Left ventricle myocardium inferior (tissue), 1 donor: ENCODE results near the gene COL7A1. TPM values are rescaled to one million over a fixed set of nuclear protein-coding genes. Genes with fewer than 3 reads are reported as not detected.

Experiments used
- DNase-seq: peaks from one replicate; pipeline ENCODE4 v3.0.0-alpha.2; 2020
- H3K27ac ChIP-seq: fragments of 200-600 bp; replicated peaks from 2 replicates; pipeline ENCODE4 v1.8.0; 2021
- H3K27me3 ChIP-seq: fragments of 200-600 bp; 2 replicates; pipeline ENCODE4 v1.8.0; 2021; ENCODE audit warnings: low read depth
- H3K36me3 ChIP-seq: fragments of 200-600 bp; 2 replicates; pipeline ENCODE4 v1.8.0; 2021
- H3K4me1 ChIP-seq: fragments of 200-600 bp; 2 replicates; pipeline ENCODE4 v1.8.0; 2021
- H3K4me3 ChIP-seq: fragments of 200-600 bp; 2 replicates; pipeline ENCODE4 v1.8.0; 2021; ENCODE audit warnings: mild to moderate bottlenecking, moderate library complexity
- H3K9me3 ChIP-seq: fragments of 200-600 bp; replicated peaks from 2 replicates; pipeline ENCODE4 v1.8.0; 2021
- CTCF ChIP-seq: fragments of 200-600 bp; IDR thresholded peaks from 2 replicates; pipeline ENCODE4 v1.8.0; 2021; ENCODE audit warnings: antibody characterized with exemption, mild to moderate bottlenecking, borderline replicate concordance
- intact Hi-C: fragments of 100-400 bp; cut with micrococcal nuclease; formaldehyde crosslinking; loops from one replicate; pipeline ENCODE4 v1.11.0; 2022
- total RNA-seq: library from RNA; stranded (reverse); fragmentation: NEBNext Ultra II Directional; extraction: Animal tissue kit (Norgen Biotek cat#: 25700); gene quantifications from one replicate; pipeline ENCODE4 v1.2.1, GENCODE V29; 2021
- donor health status: DM: no; HTN: yes; CAD: no; lungs with severe emphysema.

Gene COL7A1
- total RNA-seq, 1 donor from 2014 or later, result 24.4 TPM

DNA sequence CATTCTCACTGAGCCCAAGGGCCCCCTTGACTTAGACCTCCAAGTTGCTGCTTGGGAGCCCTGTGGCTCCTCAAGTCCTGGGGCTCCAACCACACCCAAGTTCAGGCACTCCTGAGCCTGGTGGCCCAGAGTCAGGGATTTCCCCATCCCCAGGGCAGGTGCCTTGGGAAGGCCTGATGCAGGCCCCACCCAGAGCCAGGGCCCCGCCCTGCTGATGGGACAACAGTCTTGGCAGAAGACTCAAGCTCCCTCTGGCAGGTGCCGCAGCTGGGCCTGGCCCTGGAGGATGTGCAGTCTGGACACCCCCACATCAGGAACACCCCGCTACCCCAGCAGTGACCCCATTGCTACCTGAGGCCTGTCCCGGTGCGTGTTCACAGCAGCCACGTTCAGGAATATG lies 73.5 kb downstream of the COL7A1 start:
- Histone ChIP-seq H3K4me3 (no peak overlapping the region), H3K27me3 (no peaks in the 10 kb centered on the region), H3K27ac (no peak overlapping the region), H3K9me3 (no peaks in the 10 kb centered on the region), H3K4me1 (no peaks in the 10 kb centered on the region), H3K36me3 (no peaks in the 10 kb centered on the region)
- no peak for TF ChIP-seq CTCF
- DNase-seq, result no peak
- intact Hi-C loops, result no loop called here

DNA sequence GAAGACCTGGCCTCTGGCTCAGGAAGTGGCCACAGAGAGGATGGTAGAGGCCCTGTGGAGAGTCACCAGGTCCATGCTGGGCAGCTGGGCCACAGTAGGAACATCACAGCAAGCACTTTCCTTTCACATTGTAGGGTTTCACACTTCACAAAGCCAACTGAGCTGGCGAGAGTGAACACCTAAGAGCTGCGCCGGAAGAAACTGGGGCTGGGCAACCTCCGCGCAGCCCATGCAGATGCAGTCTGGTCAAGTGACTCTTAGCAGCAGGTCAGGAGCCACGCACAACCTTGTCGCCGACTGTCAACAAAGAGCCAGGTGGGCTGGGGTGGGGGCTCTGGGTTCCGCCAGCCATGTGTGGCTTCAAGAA lies 75.9 kb downstream of the COL7A1 start:
- no peak for DNase-seq
- H3K27me3 ChIP-seq, result no peaks in the 10 kb centered on the region
- H3K9me3 ChIP-seq, result no peaks in the 10 kb centered on the region
- H3K4me1 ChIP-seq, result no peaks in the 10 kb centered on the region
- H3K36me3 ChIP-seq, result no peaks in the 10 kb centered on the region
- TF ChIP-seq CTCF, result no peak
- intact Hi-C loops, result no loop called here
- no peak overlapping the region for H3K4me3 ChIP-seq
- H3K27ac ChIP-seq, result no peak overlapping the region

DNA sequence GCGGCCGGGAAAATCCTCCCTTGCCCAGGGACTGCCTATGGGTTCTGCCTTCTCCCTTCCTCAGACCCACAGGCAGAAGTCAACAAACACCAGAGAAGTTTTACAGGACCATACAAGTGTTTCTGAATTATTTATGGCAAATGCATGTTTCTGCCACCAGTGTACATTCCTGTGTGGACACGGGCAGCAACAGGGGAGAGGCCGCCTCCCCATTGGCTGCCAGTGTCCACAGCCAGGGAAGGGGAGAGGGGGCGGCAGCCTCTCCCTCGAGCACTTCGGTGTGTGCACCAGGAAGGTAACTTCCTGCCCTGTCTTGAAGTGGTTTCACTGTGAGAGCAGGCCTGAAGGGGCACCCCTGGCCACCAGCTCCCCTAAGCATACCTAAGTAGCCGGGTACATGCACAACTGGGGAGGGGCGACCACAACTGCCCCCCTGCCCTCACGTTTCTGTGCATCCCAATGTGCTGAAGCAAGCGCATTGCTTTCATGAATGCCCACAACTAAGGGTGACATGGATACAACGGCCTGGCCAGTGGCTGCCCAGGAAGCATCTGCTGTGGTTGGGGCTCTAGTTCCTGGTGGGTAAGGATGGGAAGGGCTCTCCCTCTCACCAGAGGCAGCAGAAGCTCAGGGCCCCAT lies 76.4 kb downstream of the COL7A1 start:
- H3K27me3 ChIP-seq, result no peaks in the 10 kb centered on the region
- H3K9me3 ChIP-seq, result no peaks in the 10 kb centered on the region
- DNase-seq, result no peak
- no peak overlapping the region for H3K4me3 ChIP-seq
- H3K4me1 ChIP-seq, result no peaks in the 10 kb centered on the region
- no peaks in the 10 kb centered on the region for H3K36me3 ChIP-seq
- no peak for TF ChIP-seq CTCF
- no peak overlapping the region for H3K27ac ChIP-seq
- intact Hi-C loops, result no loop called here

- H3K27me3 ChIP-seq, result no peaks in the 10 kb centered on the region
- no peak for TF ChIP-seq CTCF
- intact Hi-C loops, result no loop called here
Observed at GRCh38 chr3:48518069-48518468, 77.1 kb downstream of the COL7A1 start.

GRCh38 chr3:48516571-48516970 lies 78.6 kb downstream of the COL7A1 start:
- TF ChIP-seq CTCF, result no peak
- Histone ChIP-seq H3K9me3 (no peaks in the 10 kb centered on the region), H3K4me3 (no peak overlapping the region), H3K4me1 (no peaks in the 10 kb centered on the region), H3K36me3 (no peaks in the 10 kb centered on the region), H3K27ac (no peak overlapping the region), H3K27me3 (no peaks in the 10 kb centered on the region)
- no peak for DNase-seq
- intact Hi-C loops, result no loop called here

More at GRCh38 chr3:48518069-48518468, 77.1 kb downstream of the COL7A1 start:
- Histone ChIP-seq H3K4me3 (no peak overlapping the region), H3K4me1 (no peaks in the 10 kb centered on the region), H3K9me3 (no peaks in the 10 kb centered on the region), H3K27ac (no peak overlapping the region), H3K36me3 (no peaks in the 10 kb centered on the region)
- DNase-seq, result no peak
